ENCODE measurements around the gene RAB9B.

DNA sequence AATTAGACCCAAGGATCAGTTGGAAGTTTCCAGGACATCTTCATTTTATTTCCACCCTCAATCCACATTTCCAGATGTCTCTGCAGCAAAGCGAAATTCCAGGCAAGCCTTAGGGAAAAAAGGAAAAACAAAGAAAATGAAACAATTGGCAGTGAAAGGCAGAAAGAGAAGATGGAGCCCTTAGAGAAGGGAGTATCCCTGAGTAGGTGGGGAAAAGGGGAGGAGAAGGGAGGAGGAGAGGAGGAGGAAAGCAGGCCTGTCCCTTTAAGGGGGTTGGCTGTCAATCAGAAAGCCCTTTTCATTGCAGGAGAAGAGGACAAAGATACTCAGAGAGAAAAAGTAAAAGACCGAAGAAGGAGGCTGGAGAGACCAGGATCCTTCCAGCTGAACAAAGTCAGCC, 55.5 kb downstream of the RAB9B start, which contains the start of gene PLP1:
- TF ChIP-seq, protein P1, sequence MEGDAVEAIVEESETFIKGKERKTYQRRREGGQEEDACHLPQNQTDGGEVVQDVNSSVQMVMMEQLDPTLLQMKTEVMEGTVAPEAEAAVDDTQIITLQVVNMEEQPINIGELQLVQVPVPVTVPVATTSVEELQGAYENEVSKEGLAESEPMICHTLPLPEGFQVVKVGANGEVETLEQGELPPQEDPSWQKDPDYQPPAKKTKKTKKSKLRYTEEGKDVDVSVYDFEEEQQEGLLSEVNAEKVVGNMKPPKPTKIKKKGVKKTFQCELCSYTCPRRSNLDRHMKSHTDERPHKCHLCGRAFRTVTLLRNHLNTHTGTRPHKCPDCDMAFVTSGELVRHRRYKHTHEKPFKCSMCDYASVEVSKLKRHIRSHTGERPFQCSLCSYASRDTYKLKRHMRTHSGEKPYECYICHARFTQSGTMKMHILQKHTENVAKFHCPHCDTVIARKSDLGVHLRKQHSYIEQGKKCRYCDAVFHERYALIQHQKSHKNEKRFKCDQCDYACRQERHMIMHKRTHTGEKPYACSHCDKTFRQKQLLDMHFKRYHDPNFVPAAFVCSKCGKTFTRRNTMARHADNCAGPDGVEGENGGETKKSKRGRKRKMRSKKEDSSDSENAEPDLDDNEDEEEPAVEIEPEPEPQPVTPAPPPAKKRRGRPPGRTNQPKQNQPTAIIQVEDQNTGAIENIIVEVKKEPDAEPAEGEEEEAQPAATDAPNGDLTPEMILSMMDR (IDR thresholded peaks at IDR 0.05; ENCODE audit: poor library complexity) = no peak
- no peak for TF ChIP-seq EZH2 (IDR thresholded peaks at IDR 0.05; ENCODE audit: borderline replicate concordance)

Measured in hepatocyte (in vitro differentiated cells).